ENCODE results near the gene GPR84.
"Not testable (repeated sequence)": the region's sequence is repeated elsewhere in the genome, so short reads cannot be mapped to it uniquely, and the experiment has no call there.

The GPR84 gene

DNA sequence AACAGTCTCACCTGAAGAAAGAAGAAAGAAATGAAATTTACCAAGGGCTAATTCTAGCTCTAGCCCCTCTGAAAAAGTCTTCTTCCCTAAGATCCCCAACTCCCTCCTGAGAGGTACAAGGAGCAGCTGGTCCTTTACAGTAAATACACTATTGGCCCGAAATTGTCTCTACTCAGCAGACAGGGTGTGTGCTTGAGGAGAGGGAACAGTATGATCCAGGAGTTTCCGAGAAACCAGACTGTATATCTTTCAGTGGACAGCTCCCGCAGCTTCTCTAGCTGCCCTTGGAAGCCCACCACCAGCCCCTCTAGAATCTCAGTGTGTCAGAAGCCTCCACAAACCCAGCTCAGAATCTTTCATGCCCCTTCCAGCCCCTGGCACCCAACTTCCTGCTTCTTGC lies 8.1 kb downstream of the GPR84 start:
- DNase-seq (ENCODE audit: low spot score), result no peak

DNA sequence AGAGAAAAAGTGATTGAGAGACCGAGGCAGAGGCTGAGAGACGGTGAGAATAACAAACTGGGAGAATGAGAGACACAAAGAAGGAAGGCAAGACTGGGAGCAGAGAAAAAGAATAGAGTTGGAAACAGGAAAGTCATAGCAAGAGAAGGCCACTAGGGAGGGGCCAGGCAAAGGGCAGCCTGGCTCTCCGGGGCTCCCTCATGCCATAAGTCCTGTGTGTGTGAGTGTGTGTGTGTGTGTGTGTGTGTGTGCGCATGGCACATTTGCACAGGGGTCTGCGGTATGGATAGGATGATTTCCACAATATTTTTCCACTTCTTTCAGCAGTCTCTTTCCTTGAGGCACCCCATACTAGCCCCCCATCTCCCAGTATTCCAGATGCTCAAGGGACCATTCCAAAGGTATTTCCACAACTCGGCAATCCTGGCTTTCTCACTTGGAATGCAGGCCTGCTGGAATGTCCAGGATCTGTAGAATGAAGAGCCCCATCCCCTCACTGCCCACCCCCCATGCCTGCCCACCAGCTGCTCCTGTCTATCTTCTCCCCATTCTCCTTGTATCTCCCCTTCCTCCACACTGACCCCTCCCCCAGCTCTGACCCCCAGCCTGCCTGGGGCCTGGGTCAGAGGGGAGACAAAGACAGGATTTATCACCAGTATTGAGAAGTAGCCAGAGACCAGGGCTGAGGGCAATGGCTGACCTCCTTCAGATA lies 9.0 kb downstream of the GPR84 start:
- DNase-seq (ENCODE audit: low spot score), result no peak

DNA sequence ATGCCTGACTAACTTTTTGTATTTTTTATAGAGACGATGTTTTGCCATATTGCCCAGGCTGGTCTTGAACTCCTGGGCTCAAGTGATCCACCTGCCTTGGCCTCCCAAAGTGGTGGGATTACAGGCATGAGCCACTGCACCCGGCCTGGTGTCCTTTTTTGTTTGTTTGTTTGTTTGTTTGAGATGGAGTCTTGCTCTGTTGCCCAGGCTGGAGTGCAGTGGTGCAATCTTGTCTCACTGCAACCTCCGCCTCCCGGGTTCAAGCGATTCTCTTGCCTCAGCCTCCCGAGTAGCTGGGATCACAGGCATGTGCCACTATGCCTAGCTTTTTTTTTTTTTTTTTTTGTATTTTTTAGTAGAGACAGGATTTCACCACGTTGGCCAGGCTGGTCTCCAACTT lies 10.0 kb downstream of the GPR84 start:
- not testable (repeated sequence) for DNase-seq (ENCODE audit: low spot score)

DNA sequence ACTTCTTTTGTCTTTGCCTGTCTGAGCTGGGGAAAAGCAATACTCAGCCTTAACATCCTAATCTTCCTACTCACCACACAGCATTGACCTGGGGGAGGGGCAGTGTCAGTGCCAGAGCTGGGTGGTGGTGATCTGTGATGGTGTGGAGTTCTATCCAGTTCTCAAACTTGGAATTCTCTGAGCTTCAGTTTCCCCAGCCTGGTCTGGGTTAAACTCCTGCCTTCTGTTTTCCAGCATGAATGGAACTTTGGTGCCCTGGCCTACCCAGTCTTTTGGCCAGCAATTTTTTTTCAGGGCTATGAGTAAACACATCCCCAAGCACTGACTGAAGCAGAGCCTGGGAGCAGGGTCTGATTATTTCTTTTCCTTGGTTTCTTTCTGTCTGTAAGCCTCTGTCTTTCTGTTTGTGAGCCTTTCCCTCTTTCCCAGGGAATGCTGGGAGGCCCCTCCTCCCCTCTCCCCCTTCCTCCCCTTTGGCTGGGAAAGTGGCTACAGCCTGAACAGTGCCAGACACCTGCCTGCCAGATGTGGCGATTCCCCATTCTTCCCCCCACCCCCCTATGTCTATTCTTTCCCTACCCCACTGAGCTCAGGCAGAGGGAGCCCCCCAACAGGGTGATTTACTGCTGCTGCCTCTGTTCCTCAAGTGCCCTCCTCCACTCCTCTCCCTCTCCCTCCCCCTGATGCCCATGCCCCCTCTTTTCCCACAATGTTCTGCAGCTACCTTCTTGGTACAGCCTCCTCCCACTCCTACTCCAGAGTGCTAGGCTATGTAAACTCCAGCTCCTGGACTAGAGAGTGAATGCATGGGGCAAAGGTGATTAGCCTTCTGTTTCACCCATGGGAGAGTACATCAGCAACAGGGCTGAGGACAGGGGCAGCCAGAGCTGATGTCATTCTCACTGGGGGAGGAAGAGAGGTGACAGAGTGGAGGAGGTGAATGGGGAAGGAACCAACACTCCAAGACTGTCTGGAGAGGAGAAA lies 11.1 kb downstream of the GPR84 start:
- no peak for DNase-seq (ENCODE audit: low spot score)

DNA sequence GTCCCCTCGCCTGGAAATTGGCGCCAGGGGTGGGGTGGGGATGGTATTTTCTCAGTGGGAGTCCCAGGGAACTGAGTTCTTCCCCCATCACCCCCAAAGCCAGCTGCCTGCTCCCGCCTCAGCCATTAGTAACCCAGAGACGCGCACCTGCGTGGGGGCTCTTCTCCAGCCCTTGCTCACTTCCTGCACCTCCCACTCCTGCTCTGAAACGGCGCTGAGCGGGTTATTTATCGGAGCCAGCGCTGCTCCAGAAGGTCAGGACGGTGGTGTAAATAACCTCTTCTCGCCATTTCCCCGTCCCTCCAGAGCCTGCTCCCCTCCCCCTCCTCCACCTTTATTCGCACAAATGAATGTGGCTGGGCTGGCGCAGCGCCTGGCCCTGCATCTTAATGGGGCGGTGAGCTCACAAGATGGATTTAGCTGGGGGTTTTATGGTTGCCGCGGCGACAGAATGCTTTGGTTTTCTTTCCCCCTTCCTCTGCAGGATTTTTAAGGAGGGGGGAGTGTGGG lies 12.2 kb downstream of the GPR84 start:
- DNase-seq (ENCODE audit: low spot score), result peak; percentile 36

DNA sequence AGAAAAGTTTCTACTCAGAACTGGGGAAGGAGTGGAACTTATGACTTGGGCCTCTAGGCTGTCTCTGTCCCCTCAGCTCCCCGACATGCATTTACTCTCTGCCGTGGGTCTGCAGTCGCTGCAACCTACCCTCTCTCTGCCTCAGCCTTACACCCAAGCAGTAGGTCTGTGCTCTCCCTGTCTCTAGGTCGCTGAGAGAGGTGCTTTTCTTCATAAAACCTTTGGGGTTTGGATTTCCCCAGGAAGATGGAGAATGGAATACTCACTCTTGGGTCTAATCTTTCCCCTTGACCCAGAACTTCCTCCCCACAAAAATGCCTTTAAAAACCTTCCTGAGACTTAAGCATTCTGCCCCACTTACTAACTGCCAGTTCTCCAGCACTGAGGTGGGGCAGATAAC lies 12.9 kb downstream of the GPR84 start:
- DNase-seq (ENCODE audit: low spot score), result no peak

DNA sequence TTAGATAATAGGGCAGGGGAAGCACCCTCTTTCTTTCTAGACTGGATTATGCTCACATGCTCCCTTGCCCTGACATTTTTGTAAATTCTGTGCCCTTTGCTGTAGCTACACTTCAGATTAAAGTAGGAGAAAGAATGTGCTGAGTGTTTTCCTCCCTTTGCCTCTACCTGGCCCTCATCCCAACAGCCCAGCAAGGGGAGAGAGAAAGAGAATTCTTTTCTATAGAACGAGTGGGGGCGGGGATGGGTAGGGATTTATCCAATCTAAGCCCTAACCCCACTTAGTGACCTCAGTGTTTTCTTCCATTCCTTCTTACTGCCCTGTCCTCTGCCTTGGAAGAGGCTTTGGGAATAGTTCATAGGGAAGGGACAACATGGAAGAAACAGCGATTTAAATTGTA lies 13.5 kb downstream of the GPR84 start:
- DNase-seq (ENCODE audit: low spot score), result no peak

DNA sequence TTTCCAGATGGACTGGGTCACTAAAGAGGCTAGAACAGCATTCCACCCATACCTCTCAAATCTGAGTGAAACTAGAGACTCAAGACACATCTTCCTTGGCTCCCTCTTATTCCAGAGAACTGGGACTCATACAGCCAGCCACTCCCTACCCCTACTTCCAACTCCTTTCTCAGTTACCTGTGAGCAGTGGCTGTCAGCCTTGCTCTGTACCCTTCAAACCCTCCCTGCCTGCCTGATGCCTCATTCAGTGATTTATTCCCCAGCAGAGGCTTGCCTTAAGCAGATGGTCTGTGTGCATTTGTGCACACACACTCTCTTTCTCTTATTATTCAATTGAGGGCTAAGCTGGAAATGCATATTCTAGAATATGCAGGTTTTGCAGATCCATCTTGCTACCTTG lies 14.6 kb downstream of the GPR84 start:
- DNase-seq (ENCODE audit: low spot score), result no peak

DNA sequence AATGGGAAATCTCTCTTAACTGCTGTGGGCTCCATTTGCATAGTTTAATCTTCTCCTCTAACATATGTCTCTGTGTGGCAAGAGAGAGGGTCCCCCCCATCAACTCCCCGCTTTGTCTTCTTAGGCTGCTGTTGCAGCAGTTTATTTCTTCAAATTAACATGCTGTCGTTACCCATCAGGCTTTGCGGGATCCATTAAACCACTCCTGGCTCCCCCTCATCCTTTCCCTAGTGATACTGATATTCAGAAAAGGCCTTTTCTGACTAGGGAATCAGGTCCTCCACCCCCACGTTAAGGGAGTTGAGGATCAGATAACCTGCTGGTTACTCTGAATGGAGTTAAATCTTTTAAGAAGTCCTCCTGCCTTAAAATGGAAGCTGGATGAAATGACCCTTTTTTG lies 15.2 kb downstream of the GPR84 start:
- DNase-seq (ENCODE audit: low spot score), result no peak

DNA sequence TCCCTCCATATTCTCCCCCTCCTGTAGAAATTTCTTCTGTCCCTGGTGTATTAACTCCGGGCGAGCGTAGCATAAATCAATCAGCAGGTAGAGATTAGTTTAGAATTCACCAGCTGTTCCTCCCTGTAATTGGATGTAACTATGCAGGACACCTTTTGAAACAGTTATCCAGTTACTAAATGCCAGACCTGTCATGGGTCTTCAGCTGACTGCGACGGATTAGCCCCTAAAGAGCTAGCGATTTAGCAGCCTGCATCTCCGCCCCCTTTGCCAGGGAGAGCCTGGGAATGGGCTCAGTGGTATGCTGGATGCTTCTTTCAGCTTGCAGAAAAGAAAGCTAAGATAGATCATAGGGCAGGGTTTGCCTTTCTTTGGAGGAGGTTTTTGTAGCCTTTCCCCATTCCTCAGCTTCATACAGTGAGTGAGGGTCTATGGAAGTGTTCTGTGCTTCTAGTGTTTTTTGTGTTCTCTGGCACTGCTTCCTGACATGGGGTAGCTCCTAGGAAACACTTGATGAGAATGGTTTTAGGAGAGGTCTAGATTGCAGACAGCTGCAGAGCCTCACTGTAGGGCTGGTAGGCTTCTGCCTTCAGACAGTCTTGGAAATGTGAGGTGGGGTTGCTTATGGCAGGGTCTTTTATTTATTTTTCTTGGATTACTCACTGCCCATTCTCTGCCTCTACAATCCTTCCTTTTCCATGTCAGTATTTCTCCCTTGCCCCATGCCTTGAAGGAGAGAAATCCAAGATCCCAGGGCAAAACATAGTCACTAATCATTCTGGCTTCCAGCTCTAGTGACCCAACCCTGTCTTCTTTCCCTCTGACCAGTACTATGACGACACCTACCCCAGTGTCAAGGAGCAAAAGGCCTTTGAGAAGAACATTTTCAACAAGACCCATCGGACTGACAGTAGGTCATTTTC lies 22.6 kb downstream of the GPR84 start:
- DNase-seq (ENCODE audit: low spot score), result peak; percentile 48

DNA sequence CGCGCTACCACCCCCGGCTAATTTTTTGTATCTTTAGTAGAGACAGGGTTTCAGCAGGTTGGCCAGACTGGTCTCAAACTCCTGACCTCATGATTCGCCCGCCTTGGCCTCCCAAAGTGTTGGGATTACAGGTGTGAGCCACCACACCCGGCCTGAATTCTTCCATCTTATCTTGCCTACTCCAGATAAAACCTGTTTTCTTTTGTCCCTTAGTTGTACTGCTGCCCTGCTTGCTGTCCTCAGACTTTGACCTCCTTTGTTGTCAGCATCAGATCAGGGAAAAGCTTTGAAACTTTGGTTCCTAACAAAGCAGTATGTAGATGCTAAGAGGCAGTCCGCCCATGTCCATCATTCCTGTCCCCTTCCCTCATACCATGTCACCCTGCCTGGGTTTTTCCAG lies 23.4 kb downstream of the GPR84 start:
- no peak for DNase-seq (ENCODE audit: low spot score)

DNA sequence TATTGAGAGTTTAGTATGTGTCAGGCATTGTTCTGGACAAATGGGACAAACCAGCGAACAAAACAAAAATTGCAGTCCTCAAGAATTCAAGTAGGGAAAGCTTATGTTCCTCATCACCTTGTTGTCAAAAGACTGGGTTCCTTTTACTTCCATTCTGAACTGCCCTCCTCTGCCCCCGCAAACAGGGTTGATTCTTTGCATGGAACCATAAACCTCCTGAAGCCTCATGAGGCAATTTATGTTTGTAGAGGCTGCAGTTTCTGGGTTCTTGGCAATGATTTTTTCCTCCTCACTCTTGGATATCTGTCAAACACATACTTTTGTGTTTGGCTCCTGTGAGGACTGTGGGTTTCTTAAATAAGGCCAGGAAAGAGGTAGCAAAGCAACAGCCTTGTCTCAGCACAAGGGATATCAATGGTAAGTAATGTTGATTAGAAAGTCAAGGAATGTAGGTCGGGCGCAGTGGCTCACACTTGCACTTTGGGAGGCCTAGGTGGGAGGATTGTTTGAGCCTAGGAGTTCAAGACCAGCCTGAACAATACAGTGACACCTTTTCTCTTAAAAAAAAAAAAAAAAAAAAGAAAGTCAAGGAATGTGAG lies 25.5 kb downstream of the GPR84 start:
- DNase-seq (ENCODE audit: low spot score), result no peak

DNA sequence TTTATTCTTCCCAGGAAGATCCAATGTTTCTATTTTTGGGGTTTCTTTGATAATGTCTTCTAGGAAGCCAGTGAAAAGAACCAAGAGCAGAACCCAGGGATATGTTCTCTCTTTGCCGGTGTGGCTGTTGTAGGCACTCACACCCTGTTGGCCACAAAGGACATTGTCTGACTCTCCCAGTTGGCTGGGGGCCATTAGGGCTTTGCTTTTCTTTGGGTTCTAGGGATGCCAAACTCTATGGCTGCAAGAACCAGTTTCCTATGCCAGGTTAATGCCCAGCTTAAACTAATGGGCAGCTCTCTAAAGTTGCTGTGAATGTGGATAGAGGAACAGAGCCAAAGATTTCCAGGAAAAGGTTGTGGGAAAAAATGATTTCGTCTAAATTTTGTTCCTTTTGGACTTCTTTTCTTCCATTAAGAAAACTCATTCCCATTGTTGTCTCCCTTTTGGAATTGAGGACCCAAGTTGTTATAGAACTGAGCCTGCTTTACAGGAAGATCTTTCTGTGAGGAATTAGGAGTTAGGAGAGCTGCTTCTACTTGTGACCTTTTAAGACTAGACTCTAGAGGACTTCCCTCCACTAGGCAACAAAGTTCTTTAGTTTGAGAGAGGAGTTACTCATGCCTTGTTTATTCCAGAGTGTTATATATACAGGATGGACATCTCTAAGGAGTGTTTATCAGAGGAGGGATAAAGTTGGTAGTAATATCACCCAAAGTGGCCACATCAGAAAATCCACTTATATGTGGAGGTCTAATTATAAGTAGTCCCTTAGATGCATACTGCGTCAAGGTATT lies 26.2 kb downstream of the GPR84 start:
- DNase-seq (ENCODE audit: low spot score), result no peak

DNA sequence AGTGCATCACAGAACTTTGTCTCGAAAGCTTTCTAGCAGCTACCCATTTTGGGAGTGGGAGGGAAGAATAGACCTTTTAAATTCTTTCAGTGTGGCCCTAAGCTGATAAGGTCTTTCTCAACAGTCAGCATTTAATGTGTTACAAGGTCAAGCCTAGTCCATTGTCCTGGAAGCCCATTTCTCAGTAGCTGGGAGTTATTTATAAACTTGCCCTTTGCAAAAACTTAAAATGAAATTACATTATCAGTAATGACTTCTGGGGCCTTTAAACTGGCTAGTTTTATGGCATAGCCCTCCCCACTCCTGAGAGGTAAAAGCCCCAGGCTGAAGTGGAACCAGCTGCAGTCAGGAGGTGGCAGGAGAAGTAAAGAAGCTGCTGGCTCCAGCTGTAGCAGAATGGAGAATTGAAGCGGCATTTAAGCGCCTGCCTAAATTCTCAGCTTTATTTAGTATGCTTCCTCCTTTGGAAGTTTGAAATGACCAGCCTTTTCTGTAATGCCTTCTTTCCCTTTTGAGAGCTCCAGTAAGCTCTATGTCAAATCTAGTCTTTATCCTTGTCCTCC lies 26.9 kb downstream of the GPR84 start:
- DNase-seq (ENCODE audit: low spot score), result no peak

DNA sequence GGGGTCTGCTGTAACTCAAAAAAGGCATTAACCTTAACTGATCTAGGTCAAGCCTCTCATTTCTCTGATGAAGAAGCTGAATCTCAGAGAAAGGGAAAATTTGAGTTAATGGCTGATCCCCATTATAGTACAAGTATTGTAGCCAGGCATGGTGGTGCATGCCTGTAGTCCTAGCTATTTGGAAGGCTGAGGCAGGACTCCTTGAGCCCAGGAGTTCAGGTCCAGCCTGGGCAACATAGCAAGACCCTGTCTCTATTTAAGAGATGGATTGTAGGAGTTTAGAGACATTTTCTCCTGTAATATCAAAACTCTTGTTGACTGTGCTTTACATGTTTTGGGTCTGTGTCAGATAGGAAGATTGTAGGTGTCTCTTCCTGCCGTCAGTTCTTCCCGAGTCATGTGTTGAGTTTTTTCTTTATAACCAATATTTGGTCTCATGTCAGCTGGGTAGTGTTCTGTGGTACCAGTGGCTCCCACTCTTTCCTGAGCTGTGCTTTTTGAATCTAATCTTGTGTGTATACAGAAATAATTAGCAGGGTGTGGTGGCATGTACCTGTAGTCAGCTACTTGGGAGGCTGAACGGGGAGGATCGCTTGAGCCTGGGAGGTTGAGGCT lies 30.8 kb downstream of the GPR84 start:
- DNase-seq (ENCODE audit: low spot score), result peak; percentile 37

DNA sequence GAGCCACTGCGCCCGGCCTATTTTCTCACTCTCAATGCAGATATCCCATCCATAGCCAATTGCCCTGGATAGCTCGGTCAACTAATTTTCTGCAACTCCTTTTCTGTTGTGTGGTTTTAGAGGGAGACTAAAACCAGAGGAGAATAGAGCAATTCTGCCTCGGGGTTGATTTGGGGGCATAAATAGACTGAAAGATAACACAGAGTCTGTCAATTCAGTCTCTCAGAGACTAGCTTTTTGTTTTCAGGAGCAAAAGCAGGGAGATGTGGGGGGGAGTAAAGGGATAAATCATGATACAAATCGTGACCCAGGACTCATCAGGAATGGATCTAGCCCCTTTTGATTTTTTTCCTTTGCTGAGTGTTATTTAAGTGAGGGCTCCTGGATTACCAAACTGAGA lies 32.8 kb downstream of the GPR84 start:
- DNase-seq (ENCODE audit: low spot score), result no peak

DNA sequence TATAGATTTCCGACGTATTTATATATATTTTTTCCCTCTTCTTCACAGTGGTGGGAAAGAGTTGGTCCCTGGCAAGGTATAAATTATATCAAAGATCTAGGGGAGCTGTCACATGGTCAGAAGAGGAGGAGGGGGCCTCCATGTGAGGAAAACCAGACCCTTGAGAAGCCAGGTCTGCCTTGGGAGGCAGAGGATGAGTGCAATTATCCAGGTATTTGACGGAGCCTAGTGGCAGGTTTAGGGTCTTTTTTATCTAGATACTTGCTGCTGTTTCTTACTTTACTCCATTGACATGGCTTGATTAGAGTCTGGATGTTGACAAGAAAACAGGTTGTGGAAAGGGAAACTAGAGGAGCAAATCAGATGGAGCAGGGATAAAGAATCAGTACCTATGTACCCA lies 33.8 kb downstream of the GPR84 start:
- peak; percentile 82 for DNase-seq (ENCODE audit: low spot score)

DNA sequence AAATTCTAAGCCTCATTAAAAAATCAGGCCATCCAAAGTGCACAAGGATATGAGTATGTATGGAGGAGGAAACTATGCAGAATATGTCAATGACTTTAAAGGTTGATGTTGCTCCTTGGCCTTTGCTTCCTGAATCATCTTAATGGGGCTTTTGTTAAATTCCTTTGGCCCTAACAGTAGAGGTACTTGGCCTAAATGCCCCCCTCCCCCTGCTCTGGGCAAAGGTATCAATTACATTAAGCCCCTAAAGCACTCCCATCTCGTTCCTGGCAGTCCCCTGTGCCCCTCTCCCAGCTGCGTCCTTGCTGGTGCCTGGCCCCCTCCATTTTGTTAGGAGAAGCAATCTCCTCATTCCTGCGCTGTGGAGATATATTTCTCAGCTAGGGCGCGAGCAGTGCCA lies 34.5 kb downstream of the GPR84 start:
- DNase-seq (ENCODE audit: low spot score), result no peak

DNA sequence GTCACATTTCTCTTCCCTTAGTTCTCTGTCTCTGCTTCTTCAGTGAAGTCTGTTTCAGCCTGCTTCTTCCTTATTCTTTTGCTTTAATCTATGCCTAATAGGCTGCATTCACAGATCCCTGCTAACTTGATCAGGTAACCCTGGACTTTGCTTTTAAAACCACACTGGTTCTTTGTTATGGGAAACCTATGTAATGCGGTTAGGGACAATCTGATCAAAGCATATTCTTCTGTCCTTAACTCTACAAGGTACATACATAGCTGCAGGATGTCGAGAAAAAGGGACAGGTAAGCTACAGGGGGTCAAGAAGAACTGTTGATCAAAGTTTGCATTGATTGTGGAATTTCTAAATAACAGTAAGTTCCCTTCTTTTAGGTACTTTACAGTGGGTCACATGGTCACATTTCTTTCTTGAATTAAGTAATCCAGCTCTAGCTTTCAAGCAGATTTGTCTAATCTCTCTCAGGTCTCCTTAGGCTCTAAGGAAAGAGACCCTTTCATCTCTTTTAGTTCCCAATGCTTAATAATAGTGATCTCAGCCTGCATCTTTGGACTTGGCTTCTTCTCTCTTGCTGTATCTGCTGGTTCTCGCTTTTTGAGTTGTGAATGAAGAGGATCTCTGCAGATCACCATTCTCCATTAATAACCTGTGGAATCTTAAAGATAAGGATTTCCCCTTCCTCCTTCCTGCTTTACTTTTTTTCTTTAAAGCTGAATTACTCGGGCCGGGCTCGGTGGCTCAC lies 35.5 kb downstream of the GPR84 start:
- DNase-seq (ENCODE audit: low spot score), result no peak

All from SK-N-DZ (cell line).